OCI-LY7 (cell line): Measurements from ENCODE around the gene SATL1. TPM values are rescaled to one million over a fixed set of nuclear protein-coding genes. Genes with fewer than 3 reads are reported as not detected.
A peak's percentile ranks its signal among the peaks of the same experiment; 100 is the strongest.

Experiments
- BruUV-seq: library from RNA; stranded (reverse); fragments of 400-500 nt; replicated peaks from 2 replicates; lab custom pipeline; 2021; lab: Mats Ljungman, UMichigan
- CTCF ChIA-PET: fragments of 300-600 bp; sonication (Branson Sonifier 250); formaldehyde crosslinking; loops from one replicate; lab custom pipeline; 2022; ENCODE audit warnings: antibody characterized with exemption; ENCODE audit not compliant: unreplicated experiment; lab: Charles Lee
- POLR2A ChIA-PET: fragments of 300-600 bp; sonication (Branson Sonifier 250); formaldehyde crosslinking; loops from one replicate; lab custom pipeline; 2022; ENCODE audit warnings: antibody characterized with exemption; lab: Charles Lee
- DNase-seq: peaks from one replicate; pipeline ENCODE4 v3.0.0-alpha.2; 2015; ENCODE audit warnings: low spot score
- H2AFZ ChIP-seq: fragments of 200-600 bp; sonication (generic), shearing (Covaris generic); 2 replicates; pipeline ENCODE4 v1.6.1; 2014; ENCODE audit warnings: mild to moderate bottlenecking, antibody characterized with exemption, low read length, moderate library complexity
- H3K27ac ChIP-seq: fragments of 200-600 bp; sonication (generic); 2 replicates; pipeline ENCODE4 v1.5.1; 2014; ENCODE audit warnings: mixed run types, low read depth, mild to moderate bottlenecking, moderate library complexity, low read length, inconsistent platforms; ENCODE audit not compliant: poor library complexity, severe bottlenecking
- H3K36me3 ChIP-seq: fragments of 200-600 bp; sonication (generic); 2 replicates; pipeline ENCODE4 v1.6.1; 2014; ENCODE audit warnings: mild to moderate bottlenecking, antibody characterized with exemption, low read length, moderate library complexity, mixed read lengths; ENCODE audit not compliant: insufficient read depth
- H3K4me1 ChIP-seq: fragments of 200-600 bp; sonication (generic); 2 replicates; pipeline ENCODE4 v1.5.1; 2014; ENCODE audit warnings: mild to moderate bottlenecking, low read length; ENCODE audit not compliant: insufficient read depth, poor library complexity, severe bottlenecking
- H3K4me2 ChIP-seq: fragments of 200-600 bp; sonication (generic); 2 replicates; pipeline ENCODE4 v1.6.1; 2014; ENCODE audit warnings: mild to moderate bottlenecking, low read length
- H3K4me3 ChIP-seq: fragments of 200-600 bp; sonication (generic); 2 replicates; pipeline ENCODE4 v1.5.1; 2014; ENCODE audit warnings: mild to moderate bottlenecking, low read depth, low read length; ENCODE audit not compliant: poor library complexity, severe bottlenecking
- H3K79me2 ChIP-seq: fragments of 200-600 bp; sonication (generic); 2 replicates; pipeline ENCODE4 v1.6.1; 2016; ENCODE audit warnings: low read depth, mild to moderate bottlenecking, low read length, moderate library complexity, mixed read lengths; ENCODE audit not compliant: insufficient read depth
- H3K9me2 ChIP-seq: fragments of 200-600 bp; sonication (generic); 2 replicates; pipeline ENCODE4 v1.6.1; 2016; ENCODE audit warnings: mild to moderate bottlenecking, low read length, mixed read lengths; ENCODE audit not compliant: insufficient read depth
- H3K9me3 ChIP-seq: fragments of 200-600 bp; sonication (generic); 2 replicates; pipeline ENCODE4 v1.6.1; 2014; ENCODE audit warnings: mild to moderate bottlenecking, mixed run types, low read length, mixed read lengths
- H4K20me1 ChIP-seq: fragments of 200-600 bp; sonication (generic); 2 replicates; pipeline ENCODE4 v1.6.1; 2014; ENCODE audit warnings: mild to moderate bottlenecking, antibody characterized with exemption, low read length, moderate library complexity, mixed read lengths; ENCODE audit not compliant: insufficient read depth
- CTCF ChIP-seq: fragments of 200-600 bp; sonication (generic); conservative IDR thresholded peaks from 2 replicates; pipeline ENCODE4 v1.5.1; 2014; ENCODE audit warnings: mild to moderate bottlenecking, antibody characterized with exemption, low read length, moderate library complexity, mixed read lengths
- EZH2phosphoT487 ChIP-seq: fragments of 200-600 bp; sonication (generic); IDR thresholded peaks from 2 replicates; pipeline ENCODE4 v1.6.1; 2018; ENCODE audit warnings: low read depth, borderline replicate concordance, mild to moderate bottlenecking, mixed run types, antibody characterized with exemption, low read length, moderate library complexity, mixed read lengths
- intact Hi-C: fragments of 100-400 bp; cut with micrococcal nuclease; formaldehyde crosslinking; loops from one replicate; pipeline ENCODE4 v1.10.0; 2022; ENCODE audit not compliant: unreplicated experiment
- total RNA-seq, 2 experiments: library from RNA; depleted of rRNA in 1 of 2; stranded (reverse); fragments of >200 nt in 1 of 2; shearing (Covaris generic) in 1 of 2; gene quantifications; 2 replicates each; pipeline ENCODE4 v1.2.3, GENCODE V29; 2014 to 2022

The SATL1 gene
- total RNA-seq, 2 experiments from 2014 or later: 0.17 TPM; not detected in 1

GRCh38 chrX:85115252-85115651, 128.3 kb downstream of the SATL1 start:
- Histone ChIP-seq H2AFZ (no peak overlapping the region), H3K9me3 (no peaks in the 10 kb centered on the region), H3K79me2 (no peaks in the 10 kb centered on the region), H3K27ac (no peak overlapping the region), H3K4me1 (no peaks in the 10 kb centered on the region), H3K4me3 (no peak overlapping the region), H3K9me2 (no peaks in the 10 kb centered on the region), H4K20me1 (no peaks in the 10 kb centered on the region), H3K36me3 (no peaks in the 10 kb centered on the region), H3K4me2 (no peak overlapping the region)
- no TSS peak for BruUV-seq
- TF ChIP-seq EZH2phosphoT487 (no peak), CTCF (no peak)
- intact Hi-C loops: no loop called here
- ChIA-PET CTCF (no interaction called here), POLR2A (no interaction called here)
- DNase-seq: no peak

GRCh38 chrX:85114776-85115175, 128.8 kb downstream of the SATL1 start:
- no peak for DNase-seq

More at GRCh38 chrX:85114776-85115175, 128.8 kb downstream of the SATL1 start:
- Histone ChIP-seq H3K4me1 (no peaks in the 10 kb centered on the region), H3K27ac (no peak overlapping the region), H3K36me3 (no peaks in the 10 kb centered on the region), H3K4me3 (no peak overlapping the region), H3K9me3 (no peaks in the 10 kb centered on the region), H3K9me2 (no peaks in the 10 kb centered on the region), H3K4me2 (no peak overlapping the region), H2AFZ (no peak overlapping the region), H4K20me1 (no peaks in the 10 kb centered on the region), H3K79me2 (no peaks in the 10 kb centered on the region)
- intact Hi-C loops: no loop called here
- CTCF ChIA-PET: no interaction called here
- BruUV-seq: no TSS peak
- POLR2A ChIA-PET: no interaction called here
- TF ChIP-seq EZH2phosphoT487 (no peak), CTCF (0 out of 2 replicates have a peak, but pooled peaks have one; percentile 25)
